Tongue (tissue), 2 donors: ENCODE results near the gene FAM9A. TPM values are rescaled to one million over a fixed set of nuclear protein-coding genes. Genes with fewer than 3 reads are reported as not detected.
A peak's percentile ranks its signal among the peaks of the same experiment; 100 is the strongest.
"Not testable (repeated sequence)": the region's sequence is repeated elsewhere in the genome, so short reads cannot be mapped to it uniquely, and the experiment has no call there.

Source experiments
- DNase-seq: peaks from one replicate; pipeline ENCODE4 v3.0.0-alpha.2; 2015
- total RNA-seq: library from RNA; depleted of rRNA; stranded (reverse); fragments of >200 nt; gene quantifications from one replicate; pipeline ENCODE4 v1.2.3, GENCODE V29; 2014

FAM9A gene
- total RNA-seq, 1 donor from 2014 or later, result not detected

DNA sequence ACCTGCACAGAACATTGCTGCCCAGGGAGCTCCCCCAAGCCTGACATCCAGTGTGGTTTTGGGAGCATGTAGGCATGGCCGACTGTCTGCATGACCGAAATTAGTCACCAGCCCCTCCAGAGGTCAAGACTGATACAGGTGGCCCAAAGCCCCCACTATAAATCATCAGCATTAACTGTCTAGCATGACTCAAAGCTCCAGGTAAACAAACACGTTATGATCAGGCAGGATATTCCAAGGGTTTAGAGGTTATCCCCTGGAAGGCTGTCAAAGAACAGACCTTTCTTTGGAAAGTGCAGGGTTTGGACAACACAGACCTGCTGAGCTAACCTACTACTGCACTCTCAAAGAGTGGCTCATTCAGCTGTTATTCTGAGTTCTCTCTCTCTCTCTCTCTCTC is 2.1 kb upstream of the FAM9A start:
- DNase-seq, result no peak

DNA sequence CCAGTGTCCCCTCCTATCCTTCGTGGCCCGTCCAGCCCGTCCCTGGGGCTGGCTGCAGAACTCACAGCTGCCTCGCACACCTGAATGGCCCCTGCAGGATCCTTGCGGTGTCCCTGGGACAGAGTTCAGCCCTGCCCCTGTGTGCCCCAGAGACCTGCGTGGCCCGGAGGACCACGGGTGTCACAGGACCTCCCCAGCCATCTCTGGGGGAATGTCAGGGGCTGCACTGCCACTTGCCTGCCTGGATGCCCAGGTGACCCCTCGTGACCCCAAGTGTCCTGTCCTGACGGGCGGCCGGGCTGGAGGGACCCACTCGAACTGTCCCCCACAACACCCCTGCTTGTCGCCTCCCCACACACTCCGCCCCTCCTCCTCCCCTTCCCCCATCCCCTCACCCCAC is 832 bp downstream of the FAM9A start:
- DNase-seq, result not testable (repeated sequence)

DNA sequence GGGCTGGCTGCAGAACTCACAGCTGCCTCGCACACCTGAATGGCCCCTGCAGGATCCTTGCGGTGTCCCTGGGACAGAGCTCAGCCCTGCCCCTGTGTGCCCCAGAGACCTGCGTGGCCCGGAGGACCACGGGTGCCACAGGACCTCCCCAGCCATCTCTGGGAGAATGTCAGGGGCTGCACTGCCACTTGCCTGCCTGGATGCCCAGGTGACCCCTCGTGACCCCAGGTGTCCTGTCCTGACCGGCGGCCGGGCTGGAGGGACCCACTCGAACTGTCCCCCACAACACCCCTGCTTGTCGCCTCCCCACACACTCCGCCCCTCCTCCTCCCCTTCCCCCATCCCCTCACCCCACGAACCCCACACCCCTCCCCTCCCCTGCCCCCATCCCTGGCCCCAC is 1.9 kb downstream of the FAM9A start:
- DNase-seq, result not testable (repeated sequence)

DNA sequence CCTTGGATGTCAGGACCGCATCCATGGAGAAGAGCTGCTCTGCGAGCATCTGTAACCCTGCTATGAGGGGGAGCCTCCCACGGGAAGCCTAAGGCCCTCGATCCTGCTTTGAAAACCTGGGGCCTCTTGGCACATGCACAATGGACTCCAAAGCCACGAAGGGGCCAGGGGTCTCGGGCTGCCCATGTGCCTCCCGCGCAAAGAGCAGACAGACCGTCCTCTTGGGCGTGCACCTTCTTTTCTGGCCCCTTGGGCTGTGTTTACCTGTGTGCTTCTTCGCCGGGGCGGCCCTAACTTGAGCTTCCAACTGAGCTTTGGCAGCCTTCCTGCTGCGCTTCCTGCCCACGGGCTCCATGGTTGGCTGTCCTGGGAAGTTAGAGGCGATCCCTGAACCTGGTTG is 2.5 kb downstream of the FAM9A start:
- DNase-seq, result not testable (repeated sequence)

DNA sequence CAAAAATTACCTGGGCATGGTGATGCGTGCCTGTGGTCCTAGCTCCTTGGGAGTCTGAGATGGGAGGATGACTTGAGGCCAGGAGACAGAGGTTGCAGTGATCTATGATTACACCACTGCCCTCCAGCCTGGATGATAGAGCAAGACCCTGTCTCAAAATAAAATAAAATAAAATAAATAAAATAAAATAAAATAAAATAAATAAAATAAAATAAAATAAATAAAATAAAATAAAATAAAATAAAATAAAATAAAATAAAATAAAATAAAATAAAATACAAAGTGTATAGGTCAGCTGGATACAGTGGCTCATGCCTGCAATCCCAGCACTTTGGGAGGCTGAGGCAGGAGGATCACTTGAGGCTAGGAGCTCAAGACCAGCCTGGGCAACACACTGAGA is 14.1 kb downstream of the FAM9A start:
- not testable (repeated sequence) for DNase-seq

DNA sequence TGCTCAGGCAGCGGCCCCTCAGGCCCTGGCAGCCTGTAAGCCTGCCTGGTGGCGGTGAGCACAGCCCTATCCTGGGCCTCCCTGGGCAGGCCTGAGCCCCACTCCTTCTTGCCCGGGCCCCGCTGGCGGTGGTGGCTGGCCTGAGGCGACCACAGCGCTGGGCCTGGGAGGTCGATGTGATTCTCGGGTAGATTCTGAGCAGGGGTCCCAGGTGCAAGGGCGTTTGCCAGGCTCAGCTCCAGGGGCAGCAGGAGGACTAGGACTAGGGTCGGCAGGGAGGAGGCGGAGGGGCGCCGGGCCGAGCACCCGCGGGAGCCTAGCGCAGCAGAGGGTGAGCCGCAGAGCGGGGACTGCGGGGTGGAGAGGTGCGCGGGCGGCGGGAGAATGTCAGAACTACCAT is 17.0 kb downstream of the FAM9A start:
- DNase-seq, result no peak

DNA sequence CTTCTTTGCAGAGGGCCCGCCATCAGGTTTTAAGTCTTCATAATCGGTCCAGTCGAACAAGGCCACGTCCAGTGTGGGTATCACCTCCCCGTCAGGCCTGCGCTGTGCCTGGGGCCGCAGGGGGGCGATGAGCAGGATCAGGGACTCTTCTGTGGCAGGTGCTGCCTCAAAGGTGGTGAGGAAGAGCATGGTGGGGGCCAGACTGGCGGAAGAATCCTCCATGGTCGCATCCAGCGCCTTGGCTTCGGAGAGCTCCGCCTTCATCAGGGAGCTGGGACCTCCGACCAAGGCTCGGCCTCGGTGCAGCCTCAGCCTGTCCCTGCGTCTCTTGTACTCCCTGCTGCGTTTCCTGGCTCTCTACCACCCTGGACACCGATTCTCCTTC is 17.5 kb downstream of the FAM9A start:
- DNase-seq, result no peak

DNA sequence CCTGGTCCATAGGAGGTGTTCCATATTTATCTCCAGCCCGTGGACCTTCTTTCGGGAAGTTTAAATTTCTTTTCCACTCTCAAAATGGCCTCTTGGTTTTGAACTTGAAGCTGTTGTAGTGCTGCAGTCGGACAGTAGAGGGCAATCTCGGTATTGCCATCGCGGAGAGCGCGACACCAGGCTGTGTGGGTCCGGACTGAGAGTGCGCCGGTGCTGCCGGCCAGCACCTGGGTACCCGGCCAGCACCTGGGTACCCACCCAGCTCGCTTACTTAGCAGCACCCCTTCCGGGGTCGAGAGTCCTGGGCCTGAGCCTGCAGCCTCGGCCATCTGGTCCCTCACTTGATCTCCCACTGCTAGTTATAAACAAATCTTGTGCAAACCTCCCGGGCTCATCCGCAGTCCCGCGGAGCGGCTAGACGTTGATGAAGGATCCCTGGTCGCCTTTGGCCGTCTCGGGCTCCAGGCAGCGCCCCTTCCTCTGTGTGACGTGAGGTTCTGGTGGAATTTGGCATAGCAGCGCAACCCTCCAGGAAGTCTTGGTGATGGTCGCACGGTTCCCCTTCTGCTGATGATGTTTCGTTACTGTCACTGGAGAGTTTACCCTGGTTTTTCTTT is 18.0 kb downstream of the FAM9A start:
- DNase-seq, result peak; percentile 37

DNA sequence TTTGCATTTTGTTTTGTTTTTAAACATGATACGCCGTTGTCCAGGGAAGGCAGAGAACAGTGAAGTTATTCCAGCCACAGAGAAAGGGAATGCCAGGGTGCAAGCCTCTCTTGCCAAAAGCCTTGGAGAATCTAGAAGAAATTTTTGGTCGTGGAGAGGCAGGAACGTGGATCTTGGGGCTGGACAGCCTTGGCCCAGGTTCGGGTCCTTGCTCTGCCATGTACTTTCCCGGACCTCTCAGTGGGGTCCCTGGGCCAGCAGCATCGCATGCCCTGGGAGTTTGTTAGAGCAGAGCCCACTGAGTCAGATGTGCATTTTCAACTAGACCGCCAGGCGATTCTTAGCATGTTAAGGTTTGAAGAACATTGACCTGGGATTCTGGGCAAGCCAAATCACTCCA is 18.6 kb downstream of the FAM9A start:
- no peak for DNase-seq

DNA sequence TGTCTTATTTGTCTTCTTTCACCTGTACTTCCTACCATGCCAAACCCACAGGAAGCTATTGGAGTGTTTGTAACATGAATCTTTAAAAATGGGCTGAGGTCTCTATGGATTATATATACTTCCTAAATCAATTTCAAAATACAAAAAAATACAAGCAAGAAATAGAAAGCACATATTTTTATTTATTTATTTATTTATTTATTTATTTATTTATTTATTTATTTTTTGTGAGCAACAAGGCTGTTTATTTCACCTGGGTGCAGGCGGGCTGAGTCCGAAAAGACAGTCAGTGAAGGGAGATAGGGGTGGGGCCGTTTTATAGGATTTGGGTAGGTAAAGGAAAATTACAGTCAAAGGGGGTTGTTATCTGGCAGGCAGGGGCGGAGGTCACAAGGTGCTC is 19.3 kb downstream of the FAM9A start:
- not testable (repeated sequence) for DNase-seq

DNA sequence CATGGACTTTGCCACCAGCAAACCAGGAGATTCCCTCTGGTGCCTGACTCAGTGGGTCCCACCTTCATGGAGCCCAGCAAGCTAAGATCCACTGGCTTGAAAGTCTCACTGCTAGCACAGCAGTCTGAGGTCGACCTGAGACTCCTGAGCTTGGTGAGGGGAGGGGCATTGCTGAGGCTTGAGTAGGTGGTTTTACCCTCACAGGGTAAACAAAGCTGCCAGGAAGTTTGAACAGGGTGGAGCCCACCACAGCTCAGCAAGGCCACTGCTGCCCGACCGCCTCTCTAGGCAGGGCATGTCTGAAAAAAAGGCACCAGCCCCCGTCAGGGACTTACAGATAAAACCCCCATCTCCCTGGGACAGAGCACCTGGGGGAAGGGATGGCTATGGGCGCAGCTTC is 28.1 kb downstream of the FAM9A start:
- no peak for DNase-seq

DNA sequence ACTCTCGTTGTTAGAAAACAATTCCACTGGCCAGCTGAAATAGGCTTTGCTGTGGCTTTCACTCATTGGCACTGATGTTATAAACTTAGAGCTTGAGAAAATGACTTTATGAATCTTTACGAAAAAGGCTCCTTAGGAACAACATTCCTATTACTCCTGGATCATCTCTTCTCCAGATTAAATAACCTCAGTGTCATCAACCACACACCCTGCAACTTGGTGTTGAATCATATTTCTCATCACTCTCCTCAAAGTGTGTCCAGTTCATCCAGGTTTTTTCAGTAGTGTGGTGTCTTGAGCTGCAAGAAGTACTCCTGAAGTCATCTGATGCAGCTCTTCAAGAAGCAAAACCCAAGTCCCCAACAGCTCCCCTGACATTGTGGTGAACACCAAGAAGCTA is 41.2 kb downstream of the FAM9A start:
- no peak for DNase-seq

DNA sequence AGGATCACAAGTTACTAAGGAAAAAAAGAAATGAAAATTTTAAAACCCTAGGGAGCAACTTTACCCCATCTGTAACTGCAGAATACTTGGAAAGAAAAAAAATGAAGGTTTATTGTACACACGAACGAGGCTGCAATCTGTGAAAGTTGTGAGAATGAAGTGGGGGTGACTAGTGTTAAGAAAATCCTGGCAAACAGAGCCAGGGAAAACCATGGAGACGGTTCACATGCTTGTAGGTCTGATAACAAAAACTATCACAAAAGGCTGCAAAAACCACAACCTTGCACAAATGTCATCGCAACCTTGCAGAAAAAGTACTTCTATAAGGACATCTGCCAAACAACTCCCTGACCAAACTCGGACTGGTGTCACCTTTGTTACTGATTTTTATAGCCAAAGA is 42.5 kb downstream of the FAM9A start:
- DNase-seq, result not testable (repeated sequence)

DNA sequence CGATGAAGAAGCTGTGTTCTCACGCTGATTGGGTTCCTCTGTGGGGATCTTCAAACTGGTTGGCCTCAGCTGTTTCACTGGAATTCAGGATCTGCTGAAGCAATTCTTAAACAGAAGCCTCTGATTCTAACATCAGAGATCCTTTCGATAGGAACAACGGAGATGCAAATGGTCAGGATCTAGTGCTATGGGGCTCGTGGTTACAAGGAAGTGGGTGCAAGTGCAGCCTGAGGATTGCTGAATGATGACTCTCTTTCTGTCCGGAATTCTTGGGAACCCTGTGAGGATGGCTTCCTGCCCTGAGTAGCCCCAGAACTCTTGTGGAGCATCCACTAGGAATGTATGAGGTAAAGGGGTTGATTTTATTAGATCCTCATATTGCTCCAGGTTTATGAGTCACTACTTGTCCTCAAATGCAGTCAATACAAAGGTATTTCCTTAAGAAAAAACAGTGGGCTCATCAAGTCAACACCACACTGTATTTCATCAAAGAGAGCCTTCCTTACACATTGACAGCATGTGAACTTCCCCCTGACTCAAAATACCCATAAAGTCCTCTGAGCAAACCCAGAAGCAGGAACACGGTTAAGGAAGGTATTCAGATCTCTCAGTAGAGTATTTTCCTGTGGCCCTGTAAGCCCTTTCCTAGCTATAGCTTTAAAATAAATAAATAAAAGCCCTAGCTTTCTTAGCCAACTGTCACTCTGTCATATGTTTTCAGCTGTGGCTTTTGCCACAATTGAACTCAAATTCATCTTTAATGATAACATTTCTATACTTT is 43.4 kb downstream of the FAM9A start:
- DNase-seq, result not testable (repeated sequence)

DNA sequence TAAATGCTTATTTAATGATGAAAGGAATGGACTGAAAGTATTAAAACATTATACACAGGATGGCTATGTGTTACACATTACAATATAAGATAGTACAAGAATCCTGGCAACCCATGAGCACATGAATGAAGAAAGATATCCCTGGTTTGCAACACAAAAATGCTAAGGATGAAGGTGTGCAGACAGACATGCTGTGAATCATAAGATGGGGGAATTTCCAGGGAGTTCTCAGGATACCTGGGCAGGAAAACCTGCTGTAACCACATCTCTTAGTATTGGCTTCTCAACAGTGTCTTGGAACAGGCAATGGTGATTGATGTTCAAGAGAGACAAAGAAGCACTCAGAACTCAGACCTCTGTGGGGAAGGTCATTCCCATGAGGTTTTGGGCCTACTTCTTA is 45.4 kb downstream of the FAM9A start:
- no peak for DNase-seq

DNA sequence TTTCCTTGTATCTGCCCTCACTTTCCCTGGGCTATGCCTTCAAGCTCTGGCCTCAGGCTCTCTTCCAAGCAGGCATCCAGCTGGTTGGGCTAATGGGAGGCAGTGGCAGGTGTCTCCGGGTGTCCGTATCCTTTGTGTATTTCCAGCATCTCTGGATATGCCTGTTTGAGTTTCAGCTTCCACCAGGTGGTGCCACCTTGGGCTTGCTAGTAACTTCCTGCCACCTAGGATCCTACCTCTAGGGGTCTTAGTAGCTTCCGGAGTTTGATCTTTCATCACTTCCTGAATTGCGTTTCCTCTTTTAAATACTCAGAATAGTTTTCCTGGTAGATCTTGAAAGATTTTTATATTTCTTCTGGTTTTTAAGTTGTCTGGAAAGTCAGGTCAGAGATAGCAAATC is 46.1 kb downstream of the FAM9A start:
- DNase-seq, result no peak

DNA sequence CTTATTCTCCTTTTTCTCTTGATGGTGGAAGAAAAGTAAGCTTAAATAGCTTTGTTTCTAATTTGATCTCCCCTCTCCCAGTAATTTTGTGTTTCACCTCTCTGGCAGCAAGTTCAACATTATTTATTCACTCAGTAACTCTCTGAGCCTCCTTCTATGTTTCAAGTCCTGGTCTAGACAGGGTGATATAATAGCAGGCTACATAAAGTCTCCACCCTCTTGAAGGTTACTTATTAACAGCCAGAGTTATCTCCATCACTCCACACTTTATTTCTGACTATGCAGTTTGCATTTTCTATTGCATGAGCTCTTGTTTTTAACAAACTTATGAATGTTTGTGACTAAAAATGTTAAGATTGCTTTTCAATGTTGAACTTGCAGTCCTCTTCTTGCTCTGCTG is 51.5 kb downstream of the FAM9A start:
- DNase-seq, result no peak

DNA sequence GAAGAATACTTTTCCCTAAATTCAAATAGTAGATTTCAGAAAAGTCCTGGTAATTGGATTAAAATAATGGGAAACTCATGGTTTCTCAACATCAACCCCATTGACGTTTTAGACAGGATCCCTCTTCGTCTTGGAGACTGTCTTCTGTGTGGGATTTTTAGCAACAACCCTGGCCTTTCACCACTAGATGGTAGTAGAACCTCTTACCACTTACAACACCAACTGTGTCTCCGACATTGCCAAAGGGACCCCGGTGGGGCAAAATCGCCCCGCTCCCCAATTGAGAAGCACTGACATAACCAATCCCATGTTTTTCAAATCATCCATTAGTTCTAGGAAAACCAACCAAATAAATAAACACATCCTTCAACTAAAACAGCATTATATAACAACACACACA is 52.3 kb downstream of the FAM9A start:
- peak; percentile 34 for DNase-seq

DNA sequence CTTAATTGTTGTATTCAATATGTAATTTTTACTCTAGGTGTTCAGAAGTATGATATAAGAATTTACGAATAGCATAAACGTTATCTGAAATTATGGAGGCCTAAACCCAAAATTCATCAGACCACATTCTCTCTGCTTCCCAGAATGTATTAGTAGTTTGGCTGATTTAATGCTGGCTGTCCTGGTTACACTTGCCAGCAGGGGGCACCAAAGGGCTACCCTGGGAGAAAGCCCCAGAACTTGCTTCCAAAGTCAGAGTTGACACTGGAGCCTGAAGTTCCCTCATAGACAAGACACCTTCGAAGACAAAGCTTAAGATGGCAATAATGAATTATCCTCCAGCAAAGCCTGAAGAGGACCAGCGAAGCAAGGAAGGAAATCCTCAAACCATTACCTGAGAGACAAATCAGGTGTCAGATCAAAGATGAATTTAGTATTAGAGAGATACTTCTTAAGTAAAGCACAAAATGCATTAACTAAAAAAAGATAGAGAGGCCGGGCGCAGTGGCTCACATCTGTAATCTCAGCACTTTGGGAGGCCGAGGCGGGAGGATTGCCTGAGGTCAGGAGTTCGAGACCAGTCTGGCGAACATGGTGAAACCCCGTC is 58.0 kb downstream of the FAM9A start:
- peak; percentile 37 for DNase-seq

DNA sequence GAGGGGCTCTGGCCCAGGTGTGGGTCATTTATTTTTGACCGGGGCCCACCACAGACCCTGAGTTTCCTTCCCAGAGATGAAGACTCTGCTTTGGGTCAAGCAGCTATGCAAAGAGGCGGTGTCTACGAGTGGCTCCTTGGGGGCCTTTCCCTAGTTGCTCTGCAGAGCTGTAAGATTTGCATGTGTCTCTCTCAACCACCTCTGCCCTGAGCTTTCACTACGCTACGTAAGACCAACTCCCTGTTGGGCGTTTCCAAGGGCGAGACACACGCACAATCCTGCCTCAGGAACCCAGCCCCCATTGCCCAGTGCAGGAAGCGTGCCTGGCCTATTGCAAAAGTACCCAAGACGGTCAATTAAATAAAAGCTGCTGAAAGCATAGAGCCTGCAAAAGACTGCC is 59.2 kb downstream of the FAM9A start:
- DNase-seq, result no peak
